ENCODE data around the gene ETNPPL.

The ETNPPL gene

GRCh38 chr4:108700081-108700757, 62.6 kb downstream of the ETNPPL start:
- in situ Hi-C loops (cut with MboI; ENCODE audit: low sequenced_read_pairs) = no loop called here

DNA sequence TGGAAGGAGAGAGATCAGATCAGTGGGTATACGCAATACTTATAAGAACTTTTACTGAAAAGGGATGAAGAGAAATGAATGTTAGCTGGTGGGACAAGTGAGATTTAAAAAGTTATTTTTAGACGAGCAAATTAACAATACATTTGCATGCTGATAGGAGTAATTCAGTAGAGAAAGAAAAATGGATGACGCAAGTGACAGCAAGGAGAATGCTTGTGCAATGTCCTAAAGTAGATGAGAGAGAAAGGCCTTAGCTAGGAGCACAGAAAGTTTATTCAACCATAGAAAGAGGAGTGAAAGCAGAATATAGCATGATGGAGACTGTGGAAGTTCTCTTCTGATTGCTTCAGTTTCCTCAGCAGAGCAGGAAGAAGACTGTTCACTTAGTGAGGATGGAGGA, 66.7 kb downstream of the ETNPPL start:
- in situ Hi-C loops (cut with MboI; ENCODE audit: low sequenced_read_pairs) = no loop called here

GRCh38 chr4:108695062-108695461, 67.8 kb downstream of the ETNPPL start:
- in situ Hi-C loops (cut with MboI; ENCODE audit: low sequenced_read_pairs) = no loop called here

DNA sequence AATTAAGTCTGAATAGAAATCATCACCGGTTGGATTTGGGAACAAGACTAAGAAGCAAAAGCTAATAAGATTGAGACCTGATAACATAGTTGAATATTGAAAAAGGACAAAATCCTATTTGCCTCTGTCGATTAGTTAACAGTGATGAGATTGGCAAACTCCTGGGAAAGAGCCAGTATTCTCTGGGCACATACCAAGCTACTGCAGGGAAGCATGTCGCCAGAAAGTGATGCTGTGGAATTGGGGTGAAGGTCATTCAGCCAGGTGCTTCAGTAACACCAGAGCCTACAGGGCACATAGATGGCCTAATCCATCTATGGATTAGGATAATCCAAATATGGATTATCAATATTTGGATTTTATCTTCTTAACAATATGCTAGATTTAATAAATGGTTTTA, 68.4 kb downstream of the ETNPPL start:
- in situ Hi-C loops (cut with MboI; ENCODE audit: low sequenced_read_pairs) = no loop called here

- in situ Hi-C loops (cut with MboI; ENCODE audit: low sequenced_read_pairs) = no loop called here
Observed at GRCh38 chr4:108693819-108694218, 69.0 kb downstream of the ETNPPL start.

DNA sequence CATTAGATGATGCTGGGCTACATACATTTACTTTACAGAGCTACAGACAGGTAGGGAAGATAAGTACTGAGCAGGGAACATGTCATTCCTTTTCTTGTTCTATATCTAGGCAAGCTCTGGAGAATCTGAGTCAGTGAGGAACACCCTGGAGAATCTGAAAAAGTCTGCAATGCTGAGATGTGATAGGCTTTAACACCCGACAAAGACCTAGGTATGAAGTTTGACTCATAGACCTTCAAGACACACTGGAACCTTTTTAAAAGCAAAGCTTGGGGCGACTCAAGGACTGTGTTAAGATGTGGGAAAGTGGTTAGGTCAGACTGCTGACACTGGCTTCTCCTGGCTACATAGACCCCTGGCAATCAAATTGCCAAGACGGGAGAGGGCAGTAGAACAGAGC, 69.6 kb downstream of the ETNPPL start:
- in situ Hi-C loops (cut with MboI; ENCODE audit: low sequenced_read_pairs) = no loop called here
